Neural crest cell (in vitro differentiated cells): ENCODE data around the gene MPO. TPM values are rescaled to one million over a fixed set of nuclear protein-coding genes. Genes with fewer than 3 reads are reported as not detected.

Source experiments
- DNase-seq: peaks from one replicate; pipeline ENCODE4 v3.0.0; 2021; ENCODE audit warnings: low read depth, mixed read lengths, low spot score
- H3K27ac Mint-ChIP-seq: one replicate; pipeline ENCODE4 v1.8.0; 2021; ENCODE audit warnings: mild to moderate bottlenecking, mixed read lengths; ENCODE audit not compliant: unreplicated experiment
- H3K27me3 Mint-ChIP-seq: 2 replicates; pipeline ENCODE4 v1.8.0; 2021; ENCODE audit warnings: low read depth, mild to moderate bottlenecking, mixed read lengths
- H3K36me3 Mint-ChIP-seq: 2 replicates; pipeline ENCODE4 v1.8.0; 2021; ENCODE audit warnings: low read depth, mild to moderate bottlenecking, mixed read lengths
- H3K4me1 Mint-ChIP-seq: 2 replicates; pipeline ENCODE4 v1.8.0; 2021; ENCODE audit warnings: mixed read lengths
- H3K4me3 Mint-ChIP-seq: one replicate; pipeline ENCODE4 v1.8.0; 2021; ENCODE audit warnings: mild to moderate bottlenecking, mixed read lengths
- H3K9me3 Mint-ChIP-seq: 2 replicates; pipeline ENCODE4 v1.8.0; 2021; ENCODE audit warnings: mixed read lengths
- total RNA-seq: library from RNA; stranded (reverse); gene quantifications from 2 replicates; pipeline ENCODE4 v1.2.1, GENCODE V29; 2021
- TF ChIP-seq, protein P1 (sequence below): fragments of 200-600 bp; sonication (generic); conservative IDR thresholded peaks from 2 replicates; pipeline ENCODE4 v1.5.0; 2021; ENCODE audit warnings: antibody characterized with exemption, mild to moderate bottlenecking

Gene MPO
- total RNA-seq, 1 donor from 2014 or later = not detected

DNA sequence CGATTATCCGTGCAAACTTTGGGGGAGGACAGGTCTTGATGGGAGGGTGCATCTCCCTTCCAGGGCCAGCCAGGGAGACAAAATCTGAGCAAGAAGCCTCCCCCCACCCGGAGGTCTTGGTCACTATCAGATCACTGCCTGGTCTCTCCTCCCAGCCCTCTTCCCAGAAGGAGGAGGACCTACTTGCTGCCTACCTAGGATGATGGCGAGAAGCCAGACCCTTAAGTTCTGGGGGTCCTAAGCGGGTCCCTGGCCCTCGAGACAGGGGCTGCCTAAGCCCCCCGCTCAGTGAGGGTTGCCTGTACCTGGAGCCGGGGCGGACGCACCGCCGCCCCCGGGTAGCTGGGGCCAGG lies 43.3 kb upstream of the MPO start:
- Mint-ChIP-seq H3K36me3 (peaks cover 2% of the 10 kb centered on the region), H3K4me3 (peak overlapping the region; percentile 44), H3K27me3 (no peaks in the 10 kb centered on the region), H3K4me1 (peaks cover 31% of the 10 kb centered on the region), H3K27ac (peak overlapping the region; percentile 62), H3K9me3 (no peaks in the 10 kb centered on the region)
- DNase-seq = no peak
- TF ChIP-seq, protein P1, sequence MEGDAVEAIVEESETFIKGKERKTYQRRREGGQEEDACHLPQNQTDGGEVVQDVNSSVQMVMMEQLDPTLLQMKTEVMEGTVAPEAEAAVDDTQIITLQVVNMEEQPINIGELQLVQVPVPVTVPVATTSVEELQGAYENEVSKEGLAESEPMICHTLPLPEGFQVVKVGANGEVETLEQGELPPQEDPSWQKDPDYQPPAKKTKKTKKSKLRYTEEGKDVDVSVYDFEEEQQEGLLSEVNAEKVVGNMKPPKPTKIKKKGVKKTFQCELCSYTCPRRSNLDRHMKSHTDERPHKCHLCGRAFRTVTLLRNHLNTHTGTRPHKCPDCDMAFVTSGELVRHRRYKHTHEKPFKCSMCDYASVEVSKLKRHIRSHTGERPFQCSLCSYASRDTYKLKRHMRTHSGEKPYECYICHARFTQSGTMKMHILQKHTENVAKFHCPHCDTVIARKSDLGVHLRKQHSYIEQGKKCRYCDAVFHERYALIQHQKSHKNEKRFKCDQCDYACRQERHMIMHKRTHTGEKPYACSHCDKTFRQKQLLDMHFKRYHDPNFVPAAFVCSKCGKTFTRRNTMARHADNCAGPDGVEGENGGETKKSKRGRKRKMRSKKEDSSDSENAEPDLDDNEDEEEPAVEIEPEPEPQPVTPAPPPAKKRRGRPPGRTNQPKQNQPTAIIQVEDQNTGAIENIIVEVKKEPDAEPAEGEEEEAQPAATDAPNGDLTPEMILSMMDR = no peak

DNA sequence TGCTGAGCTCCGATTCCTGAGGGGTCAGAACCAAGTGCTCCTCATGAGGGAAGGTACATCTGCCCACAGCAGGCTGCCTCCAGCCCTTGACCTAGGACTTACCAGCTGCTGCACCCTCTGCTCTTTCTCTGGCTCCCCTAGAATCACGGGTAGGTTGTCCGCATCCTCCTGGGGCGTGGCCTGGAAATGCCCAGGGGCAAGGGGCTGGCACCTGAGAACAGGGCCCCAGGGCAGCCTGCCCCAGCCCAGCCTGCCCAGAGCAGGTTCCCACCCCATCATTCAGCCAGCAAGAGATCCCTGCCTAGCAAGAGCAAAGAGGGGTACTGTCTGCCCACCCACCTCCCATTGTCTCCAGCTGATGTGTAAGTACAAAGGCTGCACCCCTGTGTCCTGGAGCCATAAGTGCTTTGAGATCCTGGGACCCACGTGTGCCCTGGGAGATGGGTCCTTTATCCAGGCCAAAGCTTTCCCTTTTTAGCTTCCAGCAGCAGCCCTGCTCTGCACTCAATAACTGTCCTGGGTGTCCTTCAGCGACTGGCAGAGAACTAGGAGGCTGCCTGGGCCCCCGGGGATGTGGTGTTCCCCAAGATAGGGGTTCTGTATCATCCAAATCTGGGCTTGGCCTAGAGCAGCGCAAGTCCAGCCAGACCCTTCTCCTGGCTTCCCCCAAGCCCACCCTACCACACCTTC lies 42.8 kb upstream of the MPO start:
- peaks cover 25% of the 10 kb centered on the region for H3K4me1 Mint-ChIP-seq
- peak overlapping the region; percentile 44 for H3K4me3 Mint-ChIP-seq
- TF ChIP-seq, protein P1 = no peak
- H3K27me3 Mint-ChIP-seq = no peaks in the 10 kb centered on the region
- no peaks in the 10 kb centered on the region for H3K9me3 Mint-ChIP-seq
- peaks cover 2% of the 10 kb centered on the region for H3K36me3 Mint-ChIP-seq
- no peak for DNase-seq
- peak overlapping the region; percentile 78 for H3K27ac Mint-ChIP-seq

DNA sequence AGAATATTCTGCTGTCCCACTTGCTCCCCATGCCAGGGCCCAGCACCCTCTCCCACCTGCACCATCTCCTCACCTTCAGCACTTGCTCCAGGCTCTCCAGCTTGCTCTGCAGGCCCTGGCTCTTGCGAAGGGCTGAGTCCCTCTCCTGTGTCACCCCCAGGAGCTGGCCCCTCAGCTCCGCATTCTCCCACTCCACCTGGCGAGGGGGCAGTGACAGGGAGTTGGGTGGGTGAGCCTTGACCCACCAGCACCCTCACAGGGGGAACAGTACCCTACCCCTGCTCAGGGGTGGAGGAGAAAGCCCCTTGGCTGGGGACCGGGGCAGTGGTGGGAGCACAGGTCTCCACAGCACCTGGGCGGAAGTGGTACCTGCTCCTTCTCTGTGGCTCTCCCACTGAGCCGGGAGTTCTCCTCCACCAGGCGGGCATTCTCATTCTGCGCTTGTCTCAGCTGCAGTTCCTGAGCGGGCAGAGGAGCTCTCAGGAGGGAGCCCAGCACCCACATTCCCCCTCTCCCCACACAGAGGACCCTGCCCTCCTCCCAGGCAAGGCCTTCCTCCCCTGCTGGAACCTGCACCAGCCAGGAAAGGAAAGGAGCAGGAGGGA lies 41.9 kb upstream of the MPO start:
- H3K4me1 Mint-ChIP-seq = peaks cover 17% of the 10 kb centered on the region
- no peak overlapping the region for H3K4me3 Mint-ChIP-seq
- no peak overlapping the region for H3K27ac Mint-ChIP-seq
- H3K27me3 Mint-ChIP-seq = no peaks in the 10 kb centered on the region
- H3K36me3 Mint-ChIP-seq = peaks cover 2% of the 10 kb centered on the region
- H3K9me3 Mint-ChIP-seq = no peaks in the 10 kb centered on the region
- TF ChIP-seq, protein P1 = no peak
- no peak for DNase-seq

DNA sequence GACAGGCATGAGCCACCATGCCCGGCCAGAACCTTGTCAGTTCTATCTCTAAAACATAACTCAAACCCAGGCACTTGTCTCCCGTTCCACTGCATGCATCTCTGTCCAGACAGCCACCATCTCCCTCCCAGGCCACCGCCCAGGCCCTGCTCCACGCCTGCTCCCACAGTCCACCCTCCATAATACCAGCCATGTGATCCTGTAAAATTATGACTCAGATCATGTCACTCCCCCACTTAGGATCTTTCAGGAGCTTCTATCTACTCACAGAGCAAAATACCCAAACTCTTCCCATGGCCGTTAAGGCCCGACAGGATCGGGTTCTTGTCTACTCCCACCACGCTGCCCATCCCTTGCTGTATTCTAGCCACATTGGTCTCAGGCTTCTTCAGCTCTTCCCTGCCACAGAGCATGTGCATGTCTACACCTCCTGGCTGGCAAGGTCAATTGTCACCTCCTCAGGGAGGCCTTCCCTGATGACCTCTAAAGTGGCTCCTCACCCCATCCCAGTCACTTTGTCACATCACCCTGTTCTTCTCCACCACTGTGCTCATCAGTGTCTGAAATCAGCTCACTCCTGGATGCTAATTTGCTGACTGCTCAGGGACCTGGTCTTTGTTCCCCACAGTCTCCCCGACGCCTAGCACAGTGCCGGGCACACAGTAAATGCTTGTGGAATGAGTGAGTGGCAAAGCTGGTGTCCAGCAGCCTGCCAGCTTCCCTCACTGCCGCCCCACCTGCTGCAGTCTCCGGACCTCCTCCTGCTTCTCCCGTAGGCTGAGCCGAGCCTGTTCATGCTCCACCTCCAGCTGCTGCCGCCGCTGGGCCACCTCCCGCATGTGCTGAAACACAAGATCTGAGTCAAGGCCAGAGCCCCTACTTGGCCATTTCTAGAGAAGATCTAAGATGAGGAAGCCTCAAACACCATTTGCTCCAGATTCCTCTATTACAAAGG lies 41.1 kb upstream of the MPO start:
- TF ChIP-seq, protein P1 = no peak
- H3K27ac Mint-ChIP-seq = peak overlapping the region; percentile 53
- no peak for DNase-seq
- H3K9me3 Mint-ChIP-seq = no peaks in the 10 kb centered on the region
- H3K4me3 Mint-ChIP-seq = peak overlapping the region; percentile 43
- peaks cover 17% of the 10 kb centered on the region for H3K4me1 Mint-ChIP-seq
- no peaks in the 10 kb centered on the region for H3K27me3 Mint-ChIP-seq
- peaks cover 2% of the 10 kb centered on the region for H3K36me3 Mint-ChIP-seq

DNA sequence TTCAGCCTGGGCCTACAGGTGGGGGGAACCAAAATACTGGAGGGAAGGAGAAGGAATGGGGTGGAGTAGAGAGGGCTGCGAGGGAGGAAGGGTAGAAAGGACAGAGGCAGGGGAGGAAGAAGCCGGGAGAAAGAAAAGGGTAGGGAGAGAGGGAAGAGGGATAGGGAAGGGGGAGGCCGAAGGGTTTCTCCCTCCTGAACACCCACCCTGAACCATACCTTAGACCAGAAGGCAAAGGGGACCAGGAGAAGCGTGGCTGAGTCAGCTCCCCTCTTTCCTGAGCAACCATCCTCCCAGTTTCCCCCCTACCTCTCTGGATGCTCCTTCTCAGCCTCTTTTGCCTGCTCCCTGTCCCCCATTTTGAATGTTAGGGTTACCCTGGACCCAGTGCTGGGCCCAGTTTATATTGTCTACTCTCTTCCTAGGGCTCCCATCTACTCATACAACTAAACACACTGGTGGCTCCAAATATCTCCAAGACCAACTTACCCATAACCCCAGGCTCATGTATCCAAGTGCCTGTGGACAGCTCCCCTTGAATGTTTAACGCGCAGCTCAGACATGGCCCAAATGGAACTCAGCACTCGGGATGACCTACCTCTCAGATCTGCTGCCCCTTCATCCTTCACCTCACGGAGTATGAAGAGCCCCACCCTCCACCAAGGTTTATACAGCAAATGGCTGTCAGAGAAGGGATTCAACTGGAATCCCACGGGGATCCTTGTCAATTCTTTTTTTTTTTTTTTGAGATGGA lies 40.0 kb upstream of the MPO start:
- Mint-ChIP-seq H3K36me3 (peaks cover 2% of the 10 kb centered on the region), H3K27ac (no peak overlapping the region), H3K27me3 (no peaks in the 10 kb centered on the region), H3K4me3 (no peak overlapping the region), H3K4me1 (peaks cover 10% of the 10 kb centered on the region), H3K9me3 (no peaks in the 10 kb centered on the region)
- TF ChIP-seq, protein P1 = no peak
- no peak for DNase-seq
